Bronchial epithelial cell (primary cell): ENCODE measurements around the gene GANC. TPM values are rescaled to one million over a fixed set of nuclear protein-coding genes. Genes with fewer than 3 reads are reported as not detected.

ENCODE experiments used
- DNase-seq: peaks from one replicate; pipeline ENCODE4 v3.0.0-alpha.2; 2010; ENCODE audit warnings: low read depth
- FAIRE-seq: peaks from 2 replicates; lab custom pipeline; 2011; peaks lifted over from hg19 to GRCh38; lab: Jason Lieb, UNC
- H3K27me3 ChIP-seq: 2 replicates; pipeline ENCODE4 v1.5.1; 2011; ENCODE audit warnings: low read length; ENCODE audit not compliant: control insufficient read depth, insufficient read depth
- H3K36me3 ChIP-seq: 2 replicates; pipeline ENCODE4 v1.5.1; 2011; ENCODE audit warnings: low read length; ENCODE audit not compliant: control insufficient read depth, insufficient read depth
- H3K4me3 ChIP-seq: 2 replicates; pipeline ENCODE4 v1.5.1; 2011; ENCODE audit warnings: mild to moderate bottlenecking, low read depth, low read length, control low read depth
- CTCF ChIP-seq: IDR thresholded peaks from 2 replicates; pipeline ENCODE4 v1.5.1; 2011; ENCODE audit warnings: mild to moderate bottlenecking, moderate library complexity, low read length, control low read depth, inconsistent platforms; ENCODE audit not compliant: insufficient read depth, severe bottlenecking
- total RNA-seq: library from RNA; depleted of rRNA; stranded (reverse); fragments of >200 nt; gene quantifications from 2 replicates; pipeline ENCODE4 v1.2.1, GENCODE V29; 2014

Gene GANC
- total RNA-seq, 1 donor from 2014 or later = 13.2 TPM

GRCh38 chr15:42233107-42233506 is 39.9 kb upstream of the GANC start:
- Histone ChIP-seq H3K36me3 (peaks cover 16% of the 10 kb centered on the region), H3K27me3 (no peaks in the 10 kb centered on the region), H3K4me3 (no peak overlapping the region)
- no peak for DNase-seq
- TF ChIP-seq CTCF = no peak
- no peak for FAIRE-seq

GRCh38 chr15:42239528-42240182 is 33.3 kb upstream of the GANC start:
- no peak for TF ChIP-seq CTCF
- Histone ChIP-seq H3K4me3 (no peak overlapping the region), H3K27me3 (no peaks in the 10 kb centered on the region), H3K36me3 (peaks cover 14% of the 10 kb centered on the region)
- FAIRE-seq (no peak), DNase-seq (no peak)

- Histone ChIP-seq H3K27me3 (no peaks in the 10 kb centered on the region), H3K4me3 (no peak overlapping the region), H3K36me3 (peaks cover 12% of the 10 kb centered on the region)
- FAIRE-seq (no peak), DNase-seq (no peak)
- no peak for TF ChIP-seq CTCF
Measured at GRCh38 chr15:42240823-42241222, 32.2 kb upstream of the GANC start.

GRCh38 chr15:42253300-42253699 is 19.7 kb upstream of the GANC start:
- Histone ChIP-seq H3K4me3 (no peak overlapping the region), H3K27me3 (no peaks in the 10 kb centered on the region), H3K36me3 (peaks cover 5% of the 10 kb centered on the region)
- FAIRE-seq = no peak
- no peak for TF ChIP-seq CTCF
- no peak for DNase-seq

GRCh38 chr15:42264795-42265194 is 8.2 kb upstream of the GANC start:
- TF ChIP-seq CTCF = no peak
- Histone ChIP-seq H3K4me3 (no peak overlapping the region), H3K36me3 (peaks cover 7% of the 10 kb centered on the region), H3K27me3 (no peaks in the 10 kb centered on the region)
- no peak for DNase-seq
- FAIRE-seq = no peak

GRCh38 chr15:42267286-42267685 is 5.7 kb upstream of the GANC start:
- no peak for TF ChIP-seq CTCF
- DNase-seq = no peak
- H3K36me3 ChIP-seq = peaks cover 7% of the 10 kb centered on the region
- H3K27me3 ChIP-seq = no peaks in the 10 kb centered on the region
- no peak overlapping the region for H3K4me3 ChIP-seq
- FAIRE-seq = no peak
